Natural killer cell (primary cell): ENCODE measurements around the gene ART4. TPM values are rescaled to one million over a fixed set of nuclear protein-coding genes. Genes with fewer than 3 reads are reported as not detected.

Experiments
- ATAC-seq, 3 donors: fragments of 150-1000 bp in 2 of 3; fragments of 200-7000 bp in 1 of 3; cut with Tn5 transposase; 1 replicate in 1 of 3; 2 replicates in 2 of 3; pipeline ENCODE4 v1.10.0; 2021; ENCODE audit warnings: mild to moderate bottlenecking in 2 of 3, moderate library complexity in 2 of 3
- DNase-seq, 2 donors: peaks; one replicate each; pipeline versions ENCODE4 v3.0.0 to v3.0.0-alpha.2; 2013 to 2021; ENCODE audit warnings: mixed read lengths in 1 of 2
- H3K27ac ChIP-seq: one replicate; pipeline ENCODE4 v1.5.1; 2013; ENCODE audit warnings: mild to moderate bottlenecking, low read length
- H3K27me3 ChIP-seq: one replicate; pipeline ENCODE4 v1.6.1; 2013; ENCODE audit warnings: low read length; ENCODE audit not compliant: control insufficient read depth, insufficient read depth
- H3K36me3 ChIP-seq: one replicate; pipeline ENCODE4 v1.6.1; 2013; ENCODE audit warnings: low read length; ENCODE audit not compliant: control insufficient read depth, insufficient read depth
- H3K4me1 ChIP-seq: one replicate; pipeline ENCODE4 v1.6.1; 2013; ENCODE audit warnings: low read length; ENCODE audit not compliant: control insufficient read depth, insufficient read depth
- H3K4me3 ChIP-seq: one replicate; pipeline ENCODE4 v1.5.1; 2013; ENCODE audit warnings: low read length
- H3K9me3 ChIP-seq: one replicate; pipeline ENCODE4 v1.6.1; 2013; ENCODE audit warnings: low read length; ENCODE audit not compliant: control insufficient read depth, insufficient read depth
- H3K27ac Mint-ChIP-seq, 2 donors: one replicate each; pipeline ENCODE4 v1.8.0; 2022; ENCODE audit warnings: mild to moderate bottlenecking in 2 of 2, mixed read lengths in 2 of 2, moderate library complexity in 1 of 2
- H3K27me3 Mint-ChIP-seq, 2 donors: one replicate each; pipeline ENCODE4 v1.8.0; 2022; ENCODE audit warnings: low read depth in 2 of 2, mixed read lengths in 2 of 2
- H3K36me3 Mint-ChIP-seq: one replicate; pipeline ENCODE4 v1.8.0; 2022; ENCODE audit warnings: mixed read lengths
- H3K4me1 Mint-ChIP-seq, 2 donors: one replicate each; pipeline ENCODE4 v1.8.0; 2022; ENCODE audit warnings: mixed read lengths in 2 of 2
- H3K4me3 Mint-ChIP-seq: one replicate; pipeline ENCODE4 v1.8.0; 2022; ENCODE audit warnings: mild to moderate bottlenecking, moderate library complexity, mixed read lengths
- H3K9me3 Mint-ChIP-seq, 2 donors: one replicate each; pipeline ENCODE4 v1.8.0; 2022; ENCODE audit warnings: mixed read lengths in 2 of 2
- WGBS: methylation state at CpG from one replicate; pipeline ENCODE4 v1.1.7; 2013; ENCODE audit warnings: missing lambda C conversion rate; ENCODE audit not compliant: insufficient coverage; 5-methylcytosine and 5-hydroxymethylcytosine counted together
- intact Hi-C: fragments of 100-400 bp; cut with micrococcal nuclease; formaldehyde crosslinking; loops from one replicate; pipeline ENCODE4 v1.14.2; 2022
- total RNA-seq, 4 donors: library from RNA; stranded (reverse); fragments of 120-200 nt in 1 of 4; gene quantifications; one replicate each; pipeline versions ENCODE4 v1.2.3 to v1.2.4, GENCODE V29; 2013 to 2022
- TF ChIP-seq, protein P1 (sequence below): fragments of 200-600 bp; IDR thresholded peaks from one replicate; pipeline ENCODE4 v1.8.0; 2022; ENCODE audit warnings: antibody characterized with exemption

ART4 gene
- total RNA-seq, 3 donors from 2014 or later (not counting 1 experiment from before 2014, with no cell fraction given) = not detected

- peaks cover 0 to 16% of the 10 kb centered on the region in 2 donors for H3K27me3 Mint-ChIP-seq
- H3K9me3 Mint-ChIP-seq = no peaks in the 10 kb centered on the region
- H3K36me3 ChIP-seq = no peaks in the 10 kb centered on the region
- H3K4me1 Mint-ChIP-seq = peaks cover 0 to 5% of the 10 kb centered on the region in 2 donors
- no peak overlapping the region for H3K27ac ChIP-seq
- H3K4me1 ChIP-seq = no peaks in the 10 kb centered on the region
- 81% methylated on average over 2 of the region's 3 CpGs for WGBS
- no peaks in the 10 kb centered on the region for H3K36me3 Mint-ChIP-seq
- no peak overlapping the region for H3K4me3 ChIP-seq
- H3K9me3 ChIP-seq = no peaks in the 10 kb centered on the region
- no peak overlapping the region for H3K4me3 Mint-ChIP-seq
- DNase-seq (no peak), ATAC-seq (no peak)
- intact Hi-C loops = loop anchor here (10.0 kb wide), 1 partner anchor 117 kb away; no protein-coding TSS in a partner anchor
- TF ChIP-seq, protein P1, sequence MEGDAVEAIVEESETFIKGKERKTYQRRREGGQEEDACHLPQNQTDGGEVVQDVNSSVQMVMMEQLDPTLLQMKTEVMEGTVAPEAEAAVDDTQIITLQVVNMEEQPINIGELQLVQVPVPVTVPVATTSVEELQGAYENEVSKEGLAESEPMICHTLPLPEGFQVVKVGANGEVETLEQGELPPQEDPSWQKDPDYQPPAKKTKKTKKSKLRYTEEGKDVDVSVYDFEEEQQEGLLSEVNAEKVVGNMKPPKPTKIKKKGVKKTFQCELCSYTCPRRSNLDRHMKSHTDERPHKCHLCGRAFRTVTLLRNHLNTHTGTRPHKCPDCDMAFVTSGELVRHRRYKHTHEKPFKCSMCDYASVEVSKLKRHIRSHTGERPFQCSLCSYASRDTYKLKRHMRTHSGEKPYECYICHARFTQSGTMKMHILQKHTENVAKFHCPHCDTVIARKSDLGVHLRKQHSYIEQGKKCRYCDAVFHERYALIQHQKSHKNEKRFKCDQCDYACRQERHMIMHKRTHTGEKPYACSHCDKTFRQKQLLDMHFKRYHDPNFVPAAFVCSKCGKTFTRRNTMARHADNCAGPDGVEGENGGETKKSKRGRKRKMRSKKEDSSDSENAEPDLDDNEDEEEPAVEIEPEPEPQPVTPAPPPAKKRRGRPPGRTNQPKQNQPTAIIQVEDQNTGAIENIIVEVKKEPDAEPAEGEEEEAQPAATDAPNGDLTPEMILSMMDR = no peak
- H3K27me3 ChIP-seq = peaks cover 4% of the 10 kb centered on the region
- H3K27ac Mint-ChIP-seq = no peak overlapping the region
These were observed 1.6 kb downstream of the ART4 start for GRCh38 chr12:14841761-14842160.

GRCh38 chr12:14840616-14841015, 2.7 kb downstream of the ART4 start:
- Mint-ChIP-seq H3K4me3 (no peak overlapping the region), H3K9me3 (no peaks in the 10 kb centered on the region), H3K27ac (no peak overlapping the region), H3K4me1 (peaks cover 0 to 5% of the 10 kb centered on the region in 2 donors), H3K36me3 (no peaks in the 10 kb centered on the region), H3K27me3 (peaks cover 7 to 16% of the 10 kb centered on the region in 2 donors)
- no peaks in the 10 kb centered on the region for H3K36me3 ChIP-seq
- 89% methylated on average over 3 of the region's 4 CpGs for WGBS
- peaks cover 7% of the 10 kb centered on the region for H3K27me3 ChIP-seq
- H3K9me3 ChIP-seq = no peaks in the 10 kb centered on the region
- intact Hi-C loops = loop anchor here (10.0 kb wide), 1 partner anchor 116 kb away; no protein-coding TSS in a partner anchor
- no peak for ATAC-seq
- no peak overlapping the region for H3K4me3 ChIP-seq
- no peak overlapping the region for H3K27ac ChIP-seq
- no peaks in the 10 kb centered on the region for H3K4me1 ChIP-seq
- DNase-seq = no peak
- TF ChIP-seq, protein P1 = no peak

DNA sequence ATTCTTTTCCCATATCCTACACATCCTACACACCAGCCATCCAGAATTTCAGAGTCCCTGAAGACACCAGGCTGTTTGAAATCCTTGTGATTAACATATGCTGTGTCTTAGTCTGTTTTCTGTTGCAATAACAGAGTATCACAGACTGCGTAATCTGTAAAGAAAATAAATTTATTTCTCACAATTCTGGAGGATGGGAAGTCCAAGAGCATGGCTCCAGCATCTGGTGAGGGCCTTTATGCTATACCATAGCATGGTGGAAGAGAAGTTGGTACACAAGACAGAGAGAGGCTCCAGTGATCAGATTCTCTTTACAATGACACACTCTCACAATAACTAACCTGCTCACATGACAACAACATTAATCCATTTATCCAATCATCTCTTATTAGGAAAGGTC, 4.1 kb downstream of the ART4 start:
- intact Hi-C loops = no loop called here
- peaks cover 20% of the 10 kb centered on the region in 2 donors for H3K27me3 Mint-ChIP-seq
- H3K36me3 ChIP-seq = no peaks in the 10 kb centered on the region
- no CpG with 5 or more reads among the region's 1 CpG for WGBS
- TF ChIP-seq, protein P1 = no peak
- peaks cover 9% of the 10 kb centered on the region for H3K27me3 ChIP-seq
- H3K27ac Mint-ChIP-seq = no peak overlapping the region
- H3K4me1 ChIP-seq = no peaks in the 10 kb centered on the region
- H3K9me3 ChIP-seq = no peaks in the 10 kb centered on the region
- no peaks in the 10 kb centered on the region for H3K4me1 Mint-ChIP-seq
- H3K27ac ChIP-seq = no peak overlapping the region
- no peaks in the 10 kb centered on the region for H3K36me3 Mint-ChIP-seq
- no peaks in the 10 kb centered on the region for H3K9me3 Mint-ChIP-seq
- no peak overlapping the region for H3K4me3 Mint-ChIP-seq
- ATAC-seq (no peak), DNase-seq (no peak)
- no peak overlapping the region for H3K4me3 ChIP-seq
